ENCODE data around the gene NAV3.

Gene NAV3

GRCh38 chr12:77995436-77996167, 164.9 kb downstream of the NAV3 start:
- DNase-seq = no peak

DNA sequence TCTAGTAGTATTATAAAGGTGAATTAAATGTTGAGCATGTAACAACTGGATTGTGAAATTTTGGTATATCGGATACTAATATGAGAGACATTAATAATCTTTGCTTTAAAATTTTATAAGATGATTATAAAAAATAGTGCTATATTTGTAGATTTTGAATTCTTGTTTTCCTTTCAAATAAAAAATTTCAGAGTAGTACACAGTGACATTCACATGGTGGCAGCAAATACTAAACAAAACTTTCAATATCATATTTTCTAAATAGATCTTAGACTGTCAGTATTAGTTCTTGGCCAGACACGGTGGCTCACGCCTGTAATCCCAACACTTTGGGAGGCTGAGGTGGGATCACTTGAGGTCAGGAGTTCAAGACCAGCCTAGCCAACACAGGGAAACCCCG, 166.0 kb downstream of the NAV3 start:
- DNase-seq = no peak

- no peak for DNase-seq
Measured at GRCh38 chr12:77998236-77998786, 167.6 kb downstream of the NAV3 start.

- DNase-seq = no peak
Measured at GRCh38 chr12:77999074-77999715, 168.5 kb downstream of the NAV3 start.

GRCh38 chr12:78002878-78003277, 172.2 kb downstream of the NAV3 start:
- no peak for DNase-seq

DNA sequence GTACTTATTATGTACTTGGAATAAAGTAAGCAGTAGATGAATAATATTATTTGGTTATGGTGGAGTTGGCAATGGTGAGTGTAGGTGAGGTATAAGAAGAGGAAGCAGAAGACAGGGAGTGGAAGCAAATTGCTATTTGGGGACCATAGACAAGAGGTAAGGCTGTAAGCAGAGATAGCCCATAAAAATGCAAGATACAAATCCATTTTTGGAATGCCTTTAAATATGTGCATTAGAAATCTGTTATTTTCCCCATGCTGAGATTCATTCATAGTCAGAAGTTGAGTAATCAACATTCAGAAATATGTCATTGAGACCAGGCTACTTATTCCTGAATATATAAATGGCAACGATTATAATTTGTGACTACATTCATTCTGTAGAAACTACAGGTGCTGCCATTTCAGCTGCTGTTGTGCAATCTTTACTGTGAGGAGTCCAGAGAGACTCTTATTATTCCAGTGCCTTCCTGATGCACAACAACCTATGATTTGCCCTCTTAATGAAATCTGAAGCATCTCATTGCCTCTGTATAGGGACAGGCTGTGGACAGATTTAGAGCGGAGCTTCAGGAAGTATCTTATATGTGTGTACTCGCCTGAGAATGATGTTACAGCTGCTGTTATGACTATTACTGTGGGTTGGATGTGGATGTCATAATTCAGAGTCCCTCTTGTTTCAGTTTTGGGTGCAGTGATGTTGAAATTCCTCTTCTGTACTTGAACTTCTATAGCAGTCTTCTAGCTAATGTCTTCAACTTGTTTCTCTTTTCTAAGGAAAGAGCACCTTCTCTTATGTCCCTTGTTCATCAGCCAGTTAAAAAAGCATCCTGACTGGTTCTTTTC, 173.8 kb downstream of the NAV3 start:
- DNase-seq = no peak

DNA sequence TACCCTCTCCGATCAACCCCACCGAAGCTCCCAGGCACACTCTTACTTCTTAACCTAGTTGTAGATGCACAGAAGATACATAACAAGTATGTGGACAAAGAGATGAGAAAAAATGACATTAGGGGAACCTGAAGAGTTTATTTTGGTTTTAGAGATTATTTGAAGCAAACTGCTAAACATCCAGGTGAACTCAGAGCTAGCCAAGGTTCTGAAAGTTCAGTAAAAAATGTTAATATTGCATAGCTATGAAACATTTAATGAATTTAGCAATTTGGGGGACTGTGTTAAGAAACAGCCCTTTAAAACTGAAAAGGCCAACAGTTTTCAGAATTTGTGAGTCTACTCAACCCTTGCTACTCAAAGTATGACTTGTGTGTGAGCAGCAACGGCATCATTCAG, 174.4 kb downstream of the NAV3 start:
- no peak for DNase-seq

- DNase-seq = no peak
Measured at GRCh38 chr12:78007173-78007572, 176.5 kb downstream of the NAV3 start.

DNA sequence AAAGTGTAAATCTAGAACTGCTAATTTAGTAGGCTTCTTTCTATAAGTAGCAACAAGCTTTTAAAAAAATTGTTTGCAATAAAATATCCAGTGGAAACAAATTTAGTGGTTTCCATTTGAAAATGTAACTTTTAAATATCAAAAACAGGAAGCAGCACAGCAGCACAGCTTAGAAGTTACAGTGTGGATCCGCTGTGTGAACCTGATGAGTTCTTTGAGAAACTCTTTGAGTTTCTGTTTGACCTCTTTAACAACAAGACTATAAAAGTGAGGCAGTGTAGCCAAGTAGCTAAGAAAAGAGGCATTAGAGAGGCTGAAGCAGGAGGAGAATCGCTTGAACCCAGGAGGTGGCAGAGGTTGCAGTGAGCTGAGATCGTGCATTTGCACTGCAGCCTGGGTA, 178.3 kb downstream of the NAV3 start:
- no peak for DNase-seq

DNA sequence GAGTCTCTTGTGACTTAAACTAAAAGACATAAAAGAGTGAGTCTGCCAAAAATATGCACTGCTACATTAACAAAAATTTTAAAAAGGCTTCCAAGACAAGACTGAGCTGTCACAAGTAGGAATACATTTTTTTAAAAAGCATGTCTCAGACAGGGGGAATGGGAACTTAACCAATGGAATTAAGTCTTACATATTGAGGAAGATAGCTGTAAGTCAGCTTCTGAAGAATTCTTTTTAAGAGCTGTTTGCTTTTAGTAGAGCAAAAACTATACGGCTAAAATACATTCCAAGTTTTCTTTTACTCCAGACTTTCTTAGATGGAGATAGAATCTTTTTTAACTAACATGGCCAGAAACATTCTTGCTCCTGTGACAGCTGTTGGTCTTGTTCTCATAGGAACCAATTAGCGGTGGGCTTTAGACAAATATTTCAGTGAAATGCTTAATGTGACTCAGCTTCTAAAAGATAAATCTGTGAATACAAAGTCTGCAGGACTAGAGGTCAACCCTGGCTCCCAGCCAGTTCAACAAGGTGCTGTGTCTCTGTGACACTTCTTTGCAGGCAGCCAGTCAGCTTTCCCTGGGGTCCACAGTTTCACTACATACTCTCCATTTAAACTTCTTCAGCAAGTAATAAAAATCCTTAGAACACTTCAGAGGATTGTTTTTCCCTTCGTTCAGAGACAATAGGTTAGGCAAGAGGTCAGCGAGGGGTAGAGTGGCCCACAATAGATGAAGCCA, 187.6 kb downstream of the NAV3 start:
- DNase-seq = no peak

- no peak for DNase-seq
Measured at GRCh38 chr12:78018939-78019338, 188.2 kb downstream of the NAV3 start.

GRCh38 chr12:78028426-78028825, 197.7 kb downstream of the NAV3 start:
- DNase-seq = no peak

DNA sequence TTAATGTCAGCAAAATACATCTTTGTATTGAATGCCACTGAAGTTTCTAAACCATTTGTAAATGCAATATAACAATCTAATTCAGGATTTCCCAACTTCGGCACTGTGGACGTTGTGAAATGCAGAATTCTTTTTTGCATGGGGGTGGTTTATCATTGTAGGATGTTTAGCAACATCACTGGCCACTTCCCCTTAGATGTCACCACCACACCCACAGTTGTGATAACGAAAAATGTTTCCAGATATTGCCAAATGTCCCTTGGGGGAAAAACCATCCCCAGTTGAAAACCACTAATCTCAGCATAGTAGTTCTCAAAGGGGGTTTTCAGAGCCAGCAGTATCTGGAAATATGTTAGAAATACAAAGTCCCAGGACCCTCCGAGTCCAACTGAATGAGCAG, 203.3 kb downstream of the NAV3 start:
- DNase-seq = no peak

- no peak for DNase-seq
Measured at GRCh38 chr12:78035901-78036606, 205.4 kb downstream of the NAV3 start.

DNA sequence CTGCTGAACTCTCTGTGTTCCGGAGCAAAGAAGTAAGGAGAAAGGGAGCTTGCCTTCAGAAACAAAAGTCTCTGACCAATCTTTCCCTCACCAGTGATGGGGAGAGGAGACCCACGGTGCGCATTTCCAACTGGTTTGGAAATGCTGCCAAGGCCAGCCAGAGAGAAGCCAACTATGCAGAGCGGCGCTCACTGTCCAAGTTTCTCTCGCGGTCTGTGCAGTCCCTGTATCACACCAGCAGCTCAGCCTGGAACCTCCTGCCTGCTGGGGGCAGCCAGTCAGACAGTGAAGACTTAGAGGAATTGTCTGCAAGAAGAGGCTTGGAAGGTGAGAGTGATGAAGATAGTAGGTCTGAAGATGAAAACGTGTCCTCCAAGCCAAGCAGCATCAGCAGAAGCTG, 206.2 kb downstream of the NAV3 start:
- DNase-seq = no peak

- no peak for DNase-seq
Measured at GRCh38 chr12:78037707-78038106, 207.0 kb downstream of the NAV3 start.

DNA sequence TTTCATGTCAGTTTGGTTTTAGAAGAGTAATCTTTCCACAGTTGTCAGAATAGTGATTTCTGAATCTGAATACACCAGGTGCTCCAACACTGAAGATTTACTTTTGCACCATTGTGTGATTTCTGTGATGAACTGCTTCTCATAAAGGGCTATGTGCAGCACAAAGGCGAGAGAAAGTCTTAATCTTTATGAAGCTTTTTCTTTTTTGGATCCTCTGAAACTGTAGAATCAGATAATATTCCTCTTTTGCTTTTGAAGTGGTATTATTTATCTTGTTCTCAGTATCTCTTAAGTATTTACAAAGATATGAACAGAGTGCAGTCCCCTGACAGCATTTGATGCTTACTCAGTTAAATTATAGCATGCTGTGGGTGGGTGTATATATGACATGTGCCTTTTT, 207.8 kb downstream of the NAV3 start:
- DNase-seq = no peak

- no peak for DNase-seq
Measured at GRCh38 chr12:78038986-78039385, 208.3 kb downstream of the NAV3 start.

DNA sequence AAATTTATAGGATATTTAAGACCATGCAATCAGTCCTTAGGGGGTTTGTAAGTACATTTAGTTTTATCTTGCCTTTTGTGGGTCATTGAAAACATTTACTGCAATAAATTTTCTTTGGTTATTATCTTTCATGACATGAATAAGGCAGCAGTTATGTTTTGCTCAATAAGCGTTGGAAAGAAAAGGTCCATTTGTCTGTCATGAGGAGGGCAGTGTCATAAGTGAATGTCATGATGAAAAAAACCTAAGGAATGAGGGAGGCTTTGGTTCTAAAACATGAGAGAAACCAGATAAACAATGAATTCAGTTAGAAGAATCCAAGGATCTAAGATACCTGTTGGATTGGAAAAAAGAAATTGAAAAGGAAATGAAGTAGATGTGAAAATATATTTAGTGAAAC, 209.4 kb downstream of the NAV3 start:
- no peak for DNase-seq

DNA sequence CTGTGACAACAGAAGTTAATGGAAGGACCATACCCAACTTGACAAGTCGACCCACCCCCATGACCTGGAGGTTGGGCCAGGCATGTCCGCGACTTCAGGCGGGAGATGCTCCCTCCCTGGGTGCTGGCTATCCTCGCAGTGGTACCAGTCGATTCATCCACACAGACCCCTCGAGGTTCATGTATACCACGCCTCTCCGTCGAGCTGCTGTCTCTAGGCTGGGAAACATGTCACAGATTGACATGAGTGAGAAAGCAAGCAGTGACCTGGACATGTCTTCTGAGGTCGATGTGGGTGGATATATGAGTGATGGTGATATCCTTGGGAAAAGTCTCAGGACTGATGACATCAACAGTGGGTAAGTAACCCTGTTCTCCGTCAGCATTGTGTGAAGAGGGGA, 220.1 kb downstream of the NAV3 start:
- no peak for DNase-seq

DNA sequence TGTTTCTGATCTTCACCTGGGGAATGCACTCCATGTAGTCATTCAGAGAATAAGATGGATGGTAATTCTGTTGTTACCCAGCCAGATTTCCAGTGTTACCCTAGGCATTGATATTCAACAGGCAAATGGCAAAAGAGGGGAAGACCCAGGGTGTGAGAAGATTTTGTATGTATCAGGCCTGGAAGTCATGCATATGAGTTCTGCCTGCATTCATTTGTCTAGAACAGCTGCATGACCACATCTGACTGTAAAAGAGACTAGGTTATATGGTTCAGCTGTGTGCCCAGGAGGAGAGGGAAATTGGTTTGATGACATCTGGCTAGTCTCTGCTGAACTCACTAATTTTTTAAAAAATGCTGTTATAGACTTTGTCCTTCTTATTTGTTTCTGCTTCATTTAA, 224.9 kb downstream of the NAV3 start:
- no peak for DNase-seq

DNA sequence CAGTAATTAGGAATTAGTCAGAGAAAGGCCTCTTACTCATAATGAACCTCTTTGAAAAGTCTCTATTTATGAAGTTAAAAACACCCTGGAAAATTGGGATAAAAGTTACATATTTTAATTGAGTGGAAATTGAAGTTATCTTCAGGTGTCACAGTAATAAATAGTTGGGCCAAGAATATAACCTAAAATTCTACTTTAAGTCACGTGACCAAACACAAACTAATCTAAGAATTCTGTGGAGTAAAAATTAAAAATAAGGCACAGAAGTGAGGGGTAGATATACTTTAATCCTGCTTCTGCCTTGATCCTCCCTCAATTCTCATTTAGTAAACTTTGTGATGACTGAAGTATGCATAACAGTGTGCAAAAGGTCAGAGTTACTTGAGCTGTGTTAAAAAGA, 226.4 kb downstream of the NAV3 start:
- DNase-seq = no peak

All from effector CD4-positive, alpha-beta T cell (primary cell).